DOHH2 (cell line): ENCODE measurements around the gene PTK7.
"Not testable (repeated sequence)": the region's sequence is repeated elsewhere in the genome, so short reads cannot be mapped to it uniquely, and the experiment has no call there.

ENCODE experiments used
- H3F3A ChIP-seq: fragments of 200-600 bp; sonication (generic), shearing (Covaris generic); 2 replicates; pipeline ENCODE4 v1.6.0; 2016; ENCODE audit warnings: antibody characterized with exemption, mild to moderate bottlenecking; ENCODE audit not compliant: control insufficient read depth, insufficient read depth
- H3K27ac ChIP-seq: fragments of 200-600 bp; sonication (generic); 2 replicates; pipeline ENCODE4 v1.5.1; 2014; ENCODE audit warnings: low read depth, mild to moderate bottlenecking, low read length, moderate library complexity
- H3K27me3 ChIP-seq: fragments of 200-600 bp; sonication (generic); 2 replicates; pipeline ENCODE4 v1.6.1; 2014; ENCODE audit warnings: mild to moderate bottlenecking, low read length, mixed read lengths; ENCODE audit not compliant: control insufficient read depth
- H3K36me3 ChIP-seq: fragments of 200-600 bp; sonication (generic); 2 replicates; pipeline ENCODE4 v1.6.1; 2014; ENCODE audit warnings: mild to moderate bottlenecking, low read length, moderate library complexity, mixed read lengths; ENCODE audit not compliant: control insufficient read depth
- H3K4me1 ChIP-seq: fragments of 200-600 bp; sonication (generic); 2 replicates; pipeline ENCODE4 v1.6.1; 2014; ENCODE audit warnings: mild to moderate bottlenecking, low read length, mixed read lengths; ENCODE audit not compliant: control insufficient read depth
- H3K4me2 ChIP-seq: fragments of 200-600 bp; sonication (generic); 2 replicates; pipeline ENCODE4 v1.6.0; 2014; ENCODE audit warnings: mild to moderate bottlenecking, low read length, moderate library complexity
- H3K4me3 ChIP-seq: fragments of 200-600 bp; sonication (generic); 2 replicates; pipeline ENCODE4 v1.5.1; 2014; ENCODE audit warnings: mild to moderate bottlenecking, low read length, mixed read lengths
- H3K79me2 ChIP-seq: fragments of 200-600 bp; sonication (generic); 2 replicates; pipeline ENCODE4 v1.6.1; 2014; ENCODE audit warnings: mild to moderate bottlenecking, low read length, mixed read lengths; ENCODE audit not compliant: control insufficient read depth
- H3K9me2 ChIP-seq: fragments of 200-600 bp; sonication (generic); replicated peaks from 2 replicates; pipeline ENCODE4 v1.6.1; 2014; ENCODE audit warnings: mild to moderate bottlenecking, low read length, mixed read lengths; ENCODE audit not compliant: control insufficient read depth
- H3K9me3 ChIP-seq: fragments of 200-600 bp; sonication (generic); 2 replicates; pipeline ENCODE4 v1.6.1; 2014; ENCODE audit warnings: antibody characterized with exemption, low read length, mixed read lengths; ENCODE audit not compliant: control insufficient read depth, insufficient read depth
- H4K20me1 ChIP-seq: fragments of 200-600 bp; sonication (generic); 2 replicates; pipeline ENCODE4 v1.6.0; 2014; ENCODE audit warnings: low read depth, mild to moderate bottlenecking, antibody characterized with exemption, low read length, moderate library complexity; ENCODE audit not compliant: control insufficient read depth, insufficient read depth
- EZH2phosphoT487 ChIP-seq: fragments of 200-600 bp; sonication (generic); IDR thresholded peaks from 2 replicates; pipeline ENCODE4 v1.6.1; 2017; ENCODE audit warnings: borderline replicate concordance, mild to moderate bottlenecking, antibody characterized with exemption, low read length, moderate library complexity, mixed read lengths
- TF ChIP-seq, protein P1 (sequence below): fragments of 200-600 bp; sonication (generic); IDR thresholded peaks from one replicate; pipeline ENCODE4 v1.5.1; 2014; ENCODE audit warnings: antibody characterized with exemption, mild to moderate bottlenecking, low read depth, low read length; ENCODE audit not compliant: poor library complexity, severe bottlenecking

PTK7 gene

DNA sequence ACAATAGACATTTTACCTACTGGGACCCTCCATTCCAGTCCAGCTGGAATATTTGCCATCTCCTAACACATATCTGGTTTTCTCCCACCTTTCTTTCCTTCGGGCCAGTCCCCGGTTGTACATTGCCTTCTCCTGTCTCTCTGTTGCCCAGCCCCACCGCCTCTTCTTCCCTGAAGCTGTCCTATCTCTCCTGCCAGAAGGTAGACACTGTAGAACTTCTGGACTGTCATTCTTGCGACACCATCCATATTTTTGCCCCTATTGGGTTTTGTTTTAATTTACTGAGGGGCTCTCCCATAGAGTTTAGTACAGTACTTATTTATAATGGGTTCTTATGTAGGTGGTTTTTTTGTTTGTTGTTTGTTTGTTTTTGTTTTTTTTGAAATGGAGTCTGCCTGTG is 4.9 kb downstream of the PTK7 start:
- no peaks in the 10 kb centered on the region for H3K79me2 ChIP-seq
- H3K9me2 ChIP-seq: no peaks in the 10 kb centered on the region
- no peaks in the 10 kb centered on the region for H3F3A ChIP-seq
- no peak overlapping the region for H3K4me3 ChIP-seq
- no peak overlapping the region for H3K4me2 ChIP-seq
- no peaks in the 10 kb centered on the region for H3K9me3 ChIP-seq
- H4K20me1 ChIP-seq: no peaks in the 10 kb centered on the region
- H3K4me1 ChIP-seq: peaks cover 6% of the 10 kb centered on the region; the same call in 1 of the 2 replicates
- H3K27ac ChIP-seq: no peak overlapping the region
- no peaks in the 10 kb centered on the region for H3K36me3 ChIP-seq
- peaks cover 42% of the 10 kb centered on the region for H3K27me3 ChIP-seq
- no peak for TF ChIP-seq EZH2phosphoT487
- TF ChIP-seq, protein P1, sequence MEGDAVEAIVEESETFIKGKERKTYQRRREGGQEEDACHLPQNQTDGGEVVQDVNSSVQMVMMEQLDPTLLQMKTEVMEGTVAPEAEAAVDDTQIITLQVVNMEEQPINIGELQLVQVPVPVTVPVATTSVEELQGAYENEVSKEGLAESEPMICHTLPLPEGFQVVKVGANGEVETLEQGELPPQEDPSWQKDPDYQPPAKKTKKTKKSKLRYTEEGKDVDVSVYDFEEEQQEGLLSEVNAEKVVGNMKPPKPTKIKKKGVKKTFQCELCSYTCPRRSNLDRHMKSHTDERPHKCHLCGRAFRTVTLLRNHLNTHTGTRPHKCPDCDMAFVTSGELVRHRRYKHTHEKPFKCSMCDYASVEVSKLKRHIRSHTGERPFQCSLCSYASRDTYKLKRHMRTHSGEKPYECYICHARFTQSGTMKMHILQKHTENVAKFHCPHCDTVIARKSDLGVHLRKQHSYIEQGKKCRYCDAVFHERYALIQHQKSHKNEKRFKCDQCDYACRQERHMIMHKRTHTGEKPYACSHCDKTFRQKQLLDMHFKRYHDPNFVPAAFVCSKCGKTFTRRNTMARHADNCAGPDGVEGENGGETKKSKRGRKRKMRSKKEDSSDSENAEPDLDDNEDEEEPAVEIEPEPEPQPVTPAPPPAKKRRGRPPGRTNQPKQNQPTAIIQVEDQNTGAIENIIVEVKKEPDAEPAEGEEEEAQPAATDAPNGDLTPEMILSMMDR: no peak

DNA sequence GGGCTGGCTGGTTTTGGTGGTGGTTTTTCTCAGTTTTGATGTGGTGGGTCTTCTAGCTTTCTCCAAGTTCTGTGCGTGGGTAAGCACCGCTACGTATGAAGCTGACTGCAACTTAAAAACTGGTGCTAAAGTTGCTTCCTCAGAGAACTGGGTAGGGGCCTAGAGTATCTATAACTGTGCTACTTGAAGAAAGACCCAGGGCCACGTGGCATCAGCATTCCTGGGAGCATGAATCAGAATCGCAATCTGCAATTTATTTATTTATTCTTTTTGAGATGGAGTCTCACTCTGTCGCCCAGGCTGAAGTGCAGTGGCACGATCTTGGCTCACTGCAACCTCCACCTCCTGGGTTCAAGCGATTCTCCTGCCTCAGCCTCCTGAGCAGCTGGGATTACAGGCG is 5.8 kb downstream of the PTK7 start:
- H3K4me3 ChIP-seq, H3K36me3 ChIP-seq, H3K4me2 ChIP-seq, H3K79me2 ChIP-seq, H3K9me3 ChIP-seq, H3K27ac ChIP-seq, H3K9me2 ChIP-seq, H3F3A ChIP-seq, H4K20me1 ChIP-seq, H3K4me1 ChIP-seq: not testable (repeated sequence)
- peaks cover 37% of the 10 kb centered on the region for H3K27me3 ChIP-seq

DNA sequence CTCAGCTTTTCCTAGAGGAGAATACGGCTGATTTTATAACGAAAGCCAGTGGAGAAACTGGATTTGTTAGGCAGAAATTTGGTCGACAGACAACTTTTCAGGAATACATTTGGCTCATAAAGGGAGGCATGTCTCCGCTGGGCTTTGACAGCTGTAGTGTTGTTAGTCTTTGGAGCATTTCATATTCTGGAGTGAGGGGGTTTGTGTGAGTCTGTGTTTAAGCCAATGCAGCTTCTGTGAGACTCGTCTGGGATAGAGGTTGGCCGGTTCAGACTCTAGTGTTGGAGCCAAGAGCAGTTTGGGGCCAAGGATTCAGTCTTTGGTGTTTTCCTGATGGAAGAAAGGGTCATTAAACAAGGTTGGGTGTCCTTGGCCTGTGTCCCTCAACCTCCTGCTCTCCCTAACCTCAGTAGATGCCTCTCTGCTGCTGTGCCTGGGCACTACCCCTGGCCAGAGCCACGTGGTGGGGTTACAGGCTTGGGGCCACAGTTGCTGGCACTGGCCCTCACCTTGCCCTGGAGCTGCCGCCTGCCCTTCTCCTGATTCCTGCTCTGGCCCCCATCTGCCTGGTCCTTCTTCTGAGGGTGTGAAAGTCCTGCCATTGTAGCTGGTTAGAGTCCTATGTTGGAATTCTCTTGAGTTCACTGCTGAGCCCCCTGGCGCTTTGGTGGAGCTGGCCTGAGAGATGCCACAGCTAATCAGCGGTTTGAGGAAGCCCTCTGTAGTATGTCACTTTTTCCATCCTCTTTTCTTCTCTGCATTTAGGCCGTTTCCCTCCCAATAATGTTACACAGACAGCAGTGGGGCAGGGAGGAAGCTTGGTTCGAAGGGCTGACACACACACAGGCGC is 6.9 kb downstream of the PTK7 start:
- Histone ChIP-seq H3K9me2 (no peaks in the 10 kb centered on the region), H4K20me1 (no peaks in the 10 kb centered on the region), H3K4me1 (no peaks in the 10 kb centered on the region), H3K4me3 (no peak overlapping the region), H3F3A (no peaks in the 10 kb centered on the region), H3K27me3 (peaks cover 26% of the 10 kb centered on the region), H3K4me2 (no peak overlapping the region), H3K27ac (no peak overlapping the region), H3K36me3 (no peaks in the 10 kb centered on the region), H3K79me2 (no peaks in the 10 kb centered on the region), H3K9me3 (no peaks in the 10 kb centered on the region)
- no peak for TF ChIP-seq EZH2phosphoT487
- TF ChIP-seq, protein P1: no peak

DNA sequence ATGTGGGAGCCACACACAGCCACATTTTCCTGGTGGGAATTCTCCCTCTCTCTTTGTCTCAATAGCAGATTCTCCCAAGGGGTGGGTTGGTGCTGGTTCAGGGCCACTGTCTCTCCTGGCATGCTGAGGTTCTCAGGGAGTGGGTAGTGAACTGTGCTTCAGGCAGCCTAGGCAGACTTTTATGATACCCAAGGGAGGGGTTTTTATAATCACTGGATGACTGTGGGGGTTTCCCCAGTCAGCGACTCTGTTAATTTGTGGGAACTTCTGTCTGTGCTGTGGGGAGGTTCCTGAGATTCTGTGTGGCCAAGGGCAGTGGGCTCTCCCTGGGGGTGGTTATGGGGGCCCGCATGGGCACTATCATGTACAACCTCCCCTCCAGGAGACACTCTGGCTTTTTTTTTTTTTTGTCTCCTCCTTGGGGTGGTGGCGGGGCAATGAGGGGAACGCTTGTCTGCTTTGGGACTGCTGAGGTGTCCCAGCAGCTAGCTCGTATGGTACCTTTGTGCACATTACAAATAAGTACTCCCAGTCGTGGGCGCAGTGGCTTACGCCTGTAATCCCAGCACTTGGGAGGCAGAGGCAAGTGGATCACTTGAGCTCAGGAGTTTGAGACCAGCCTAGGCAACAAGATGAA is 10.0 kb downstream of the PTK7 start:
- H3K9me3 ChIP-seq: no peaks in the 10 kb centered on the region
- H3K4me3 ChIP-seq: no peak overlapping the region
- H3K27me3 ChIP-seq: peaks cover 16% of the 10 kb centered on the region
- H3K4me2 ChIP-seq: no peak overlapping the region
- no peaks in the 10 kb centered on the region for H4K20me1 ChIP-seq
- no peaks in the 10 kb centered on the region for H3F3A ChIP-seq
- H3K9me2 ChIP-seq: no peaks in the 10 kb centered on the region
- no peaks in the 10 kb centered on the region for H3K4me1 ChIP-seq
- no peak for TF ChIP-seq EZH2phosphoT487
- TF ChIP-seq, protein P1: no peak
- no peaks in the 10 kb centered on the region for H3K79me2 ChIP-seq
- H3K36me3 ChIP-seq: no peaks in the 10 kb centered on the region
- no peak overlapping the region for H3K27ac ChIP-seq
